HG02759 (cell line): Measurements from ENCODE around the gene DUSP22.

ENCODE experiments used
- ATAC-seq: cut with Tn5 transposase; IDR thresholded peaks from one replicate; pipeline ENCODE4 v1.9.1; 2021; ENCODE audit warnings: mild to moderate bottlenecking, moderate library complexity; ENCODE audit not compliant: unreplicated experiment

Gene DUSP22

GRCh38 chr6:336159-337114 lies 44.1 kb downstream of the DUSP22 start:
- peak; percentile 42 for ATAC-seq

DNA sequence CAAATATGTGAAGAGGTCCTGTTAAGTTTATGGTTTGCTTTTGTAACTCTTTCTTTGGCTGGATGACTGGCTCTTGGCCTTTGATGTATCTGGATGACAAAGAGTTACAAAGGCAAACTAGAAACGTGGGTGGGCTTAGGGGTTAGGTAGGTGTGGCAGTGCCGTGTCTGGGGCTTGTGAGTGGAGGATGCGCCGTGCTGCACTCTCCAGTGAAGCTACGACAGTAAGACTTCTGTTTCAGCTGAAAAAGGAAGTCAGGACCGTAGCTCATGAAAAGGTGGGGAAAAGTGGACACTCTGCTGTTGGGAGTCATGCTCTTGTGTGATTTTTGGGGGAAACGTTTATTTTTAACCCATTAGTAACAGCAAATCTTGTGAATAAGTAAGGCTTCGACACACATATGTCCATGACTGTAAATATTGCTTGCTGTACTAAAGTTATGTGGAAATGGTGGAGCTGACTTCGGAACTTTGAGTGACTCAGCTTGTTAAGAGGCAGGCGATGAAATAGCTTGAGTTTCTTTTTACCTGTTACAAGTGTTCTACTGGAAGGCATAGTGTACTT lies 45.6 kb downstream of the DUSP22 start:
- no peak for ATAC-seq

- ATAC-seq, result no peak
Measured at GRCh38 chr6:338815-339262, 46.6 kb downstream of the DUSP22 start.

- ATAC-seq, result no peak
Measured at GRCh38 chr6:339480-339879, 47.2 kb downstream of the DUSP22 start.

DNA sequence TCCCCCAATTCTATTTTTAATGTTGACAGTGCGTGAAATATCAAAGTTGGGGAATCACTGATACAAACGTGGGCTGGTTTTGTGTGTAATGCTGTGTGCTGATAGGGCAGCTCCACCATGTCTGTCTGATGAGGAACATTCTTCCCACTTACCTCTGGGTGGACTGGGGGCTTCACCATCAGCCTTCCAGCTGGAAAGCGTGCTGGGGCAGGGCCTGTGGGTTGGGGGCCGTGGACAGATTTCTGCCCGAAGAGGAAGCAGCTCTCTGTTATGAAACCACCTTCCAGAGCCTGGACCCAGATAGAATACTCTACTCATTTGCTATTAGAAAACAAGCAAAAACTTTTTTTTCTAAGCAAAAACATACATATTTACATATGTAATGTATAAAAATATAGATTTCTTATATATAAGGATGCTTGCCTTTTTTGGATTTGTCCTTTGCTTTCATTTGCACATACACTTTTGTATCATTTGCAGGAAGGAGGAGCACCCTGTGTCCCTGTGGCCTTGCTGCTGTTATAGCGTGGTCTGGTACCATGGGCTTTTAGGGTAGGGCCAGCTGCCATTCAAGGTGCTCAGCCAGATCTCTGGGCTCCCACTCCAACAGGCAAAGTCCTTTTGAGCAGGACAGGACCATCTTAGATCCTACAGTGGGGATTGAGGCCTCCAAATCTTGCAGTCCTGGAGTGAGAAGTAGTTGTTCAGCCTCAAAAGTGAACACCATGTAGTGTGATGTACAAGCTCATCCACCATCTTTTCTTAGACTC lies 48.1 kb downstream of the DUSP22 start:
- no peak for ATAC-seq

DNA sequence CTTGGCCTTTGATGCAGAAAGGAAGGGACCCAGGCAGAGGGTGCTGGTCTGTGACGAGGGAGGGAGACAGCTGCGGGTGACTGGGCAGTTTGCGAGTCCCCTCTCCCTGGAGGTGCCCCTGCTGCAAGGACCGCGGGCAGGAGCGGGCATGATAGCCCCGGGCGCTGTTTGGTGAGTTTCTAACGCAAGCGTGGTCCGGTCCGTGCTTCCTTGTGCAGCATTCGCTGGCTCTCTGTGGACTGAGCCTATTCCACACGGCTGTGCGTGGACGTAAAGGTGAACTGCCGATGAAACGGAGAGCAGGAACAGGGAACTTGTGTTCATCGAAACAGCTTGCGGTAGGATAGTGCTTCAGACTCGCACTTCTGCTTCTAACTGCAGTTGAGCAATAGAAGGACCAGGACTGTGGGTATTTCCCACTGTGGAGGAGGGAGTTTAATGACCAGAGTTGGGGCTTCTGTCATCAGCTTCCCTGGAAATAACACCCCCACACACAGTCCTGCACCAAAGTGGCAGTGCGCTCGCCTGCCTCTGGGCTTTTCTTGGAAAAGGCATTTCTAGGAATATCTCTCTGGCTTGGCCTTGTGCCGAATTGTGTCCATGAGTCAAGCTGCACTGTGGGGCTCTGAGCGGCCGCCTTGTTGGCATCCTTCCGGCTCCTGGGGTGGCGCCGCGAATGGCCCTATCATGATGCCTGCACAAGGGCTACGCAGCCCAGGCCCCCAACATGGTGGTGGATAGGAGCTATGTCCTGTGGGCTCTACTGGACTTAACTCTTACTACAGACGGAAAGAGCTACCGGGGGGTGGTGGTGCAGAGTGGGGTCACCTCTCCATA lies 48.9 kb downstream of the DUSP22 start:
- ATAC-seq, result peak; percentile 32

- peak; percentile 65 for ATAC-seq
Measured at GRCh38 chr6:341914-342831, 49.9 kb downstream of the DUSP22 start.

DNA sequence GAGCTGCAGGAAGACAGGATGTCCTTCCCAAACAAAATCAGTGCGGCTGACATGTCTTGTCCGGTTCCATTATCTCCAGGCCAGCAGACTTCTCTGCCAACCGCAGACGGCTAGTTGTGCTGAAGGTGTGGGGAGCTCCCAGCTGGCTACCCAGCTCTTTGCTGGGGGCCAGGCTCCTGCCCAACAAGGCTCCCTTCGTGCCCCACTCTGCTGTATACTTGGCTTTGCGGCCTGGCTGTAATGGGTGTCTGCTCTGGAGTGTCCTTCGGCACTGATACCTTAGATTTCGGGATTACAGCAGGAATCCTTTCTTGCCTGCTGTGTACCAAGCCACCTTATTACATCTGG lies 50.5 kb downstream of the DUSP22 start:
- ATAC-seq, result no peak

DNA sequence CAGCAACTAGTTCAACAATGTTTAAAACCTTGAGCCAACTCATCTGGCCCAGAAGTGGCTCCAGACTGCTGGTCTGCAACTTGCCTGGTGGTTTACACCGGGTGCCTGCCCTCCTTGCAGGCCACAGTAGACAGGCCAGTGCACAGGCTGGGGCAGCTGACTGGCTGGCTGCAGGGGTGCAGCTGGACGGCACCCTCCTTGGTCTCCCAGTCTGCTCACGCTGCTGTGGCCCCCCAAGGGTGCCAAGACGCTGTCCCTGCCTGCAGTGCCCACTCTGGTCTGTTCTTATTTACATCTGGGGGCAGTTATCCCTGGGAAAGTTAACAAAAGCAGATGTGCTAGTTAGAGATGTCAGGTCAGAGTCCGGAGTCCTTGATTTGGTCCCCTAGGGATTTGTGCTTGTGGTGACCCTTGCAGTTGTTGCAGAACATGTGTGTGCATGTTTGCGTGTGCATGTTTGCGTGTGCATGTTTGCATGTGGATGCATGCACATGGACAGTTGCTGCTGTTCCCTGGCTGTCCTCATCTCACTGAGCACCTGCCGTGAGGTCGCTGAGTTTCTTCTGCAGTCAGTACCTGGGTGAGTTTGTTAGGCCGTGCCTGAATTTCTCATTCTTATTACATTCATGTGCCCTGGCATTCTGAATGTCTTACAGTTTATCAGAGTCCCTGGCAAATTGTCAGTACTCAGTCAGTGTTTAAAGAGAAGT lies 51.1 kb downstream of the DUSP22 start:
- ATAC-seq, result no peak

DNA sequence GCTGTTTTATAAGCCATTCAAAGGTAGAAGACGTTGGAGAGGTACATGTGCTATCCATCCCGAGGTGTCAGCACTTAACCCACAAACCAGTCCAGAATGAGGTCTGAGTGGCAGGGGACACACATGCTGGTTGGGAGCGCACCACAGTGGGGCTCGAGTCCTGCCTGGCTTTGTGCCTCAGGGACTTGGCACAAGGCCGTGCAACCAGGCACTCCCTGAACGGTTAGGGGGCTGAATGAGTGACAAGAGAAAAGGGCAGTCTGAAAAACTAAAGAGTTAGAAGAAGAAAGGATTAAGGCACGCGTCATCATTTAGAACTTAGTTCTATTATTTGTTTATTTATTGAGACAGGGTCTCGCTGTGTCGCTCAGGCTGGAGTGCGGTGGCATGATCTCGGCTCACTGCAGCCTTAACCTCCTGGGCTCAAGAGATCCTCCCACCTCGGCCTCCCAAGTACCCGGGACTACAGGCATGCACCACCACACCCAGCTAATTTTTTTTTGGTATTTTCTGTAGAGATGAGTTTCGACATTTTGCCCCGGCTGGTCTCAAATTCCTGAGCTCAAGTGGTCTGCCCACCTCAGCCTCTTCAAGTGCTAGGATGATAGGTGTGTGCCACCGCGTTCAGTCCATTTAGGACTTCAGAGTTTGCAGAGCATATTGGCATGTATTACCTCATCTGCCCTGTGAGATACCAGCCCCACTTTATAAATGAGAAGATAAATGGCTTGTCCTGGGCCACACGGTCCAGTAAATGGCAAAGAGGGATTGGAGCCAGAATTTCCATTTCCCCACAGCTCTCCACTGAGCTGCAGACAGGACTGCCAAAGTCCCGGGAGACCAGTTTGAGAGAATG lies 51.9 kb downstream of the DUSP22 start:
- ATAC-seq, result no peak

GRCh38 chr6:344816-345340 lies 52.6 kb downstream of the DUSP22 start:
- no peak for ATAC-seq

- no peak for ATAC-seq
Measured at GRCh38 chr6:345747-346385, 53.6 kb downstream of the DUSP22 start.

GRCh38 chr6:346386-347030 lies 54.2 kb downstream of the DUSP22 start:
- no peak for ATAC-seq

- ATAC-seq, result peak; percentile 80
Measured at GRCh38 chr6:347232-347631, 54.9 kb downstream of the DUSP22 start.

- ATAC-seq, result no peak
Measured at GRCh38 chr6:347951-348859, 55.9 kb downstream of the DUSP22 start.

GRCh38 chr6:348860-349396 lies 56.6 kb downstream of the DUSP22 start:
- no peak for ATAC-seq
